ENCODE data around the gene TMEM243.
"Not testable (repeated sequence)": the region's sequence is repeated elsewhere in the genome, so short reads cannot be mapped to it uniquely, and the experiment has no call there.

TMEM243 gene

GRCh38 chr7:87253589-87254087, 34.1 kb upstream of the TMEM243 start:
- no peak for ATAC-seq
- TF ChIP-seq ZFP3 (CRISPR knock-in tag; IDR thresholded peaks at IDR 0.05) = no peak
- TF ChIP-seq ZNF565 (CRISPR knock-in tag; conservative IDR thresholded peaks at IDR 0.05; ENCODE audit: low read depth) = no peak
- TF ChIP-seq POU6F1 (CRISPR knock-in tag; IDR thresholded peaks at IDR 0.05; ENCODE audit: borderline replicate concordance, low read depth) = no peak
- TF ChIP-seq TOX (CRISPR knock-in tag; IDR thresholded peaks at IDR 0.05; ENCODE audit: borderline replicate concordance) = no peak
- TF ChIP-seq ZC3H10 (CRISPR knock-in tag; IDR thresholded peaks at IDR 0.05) = no peak
- no peak for TF ChIP-seq GLIS3 (CRISPR knock-in tag; IDR thresholded peaks at IDR 0.05)
- TF ChIP-seq ARNTL (CRISPR knock-in tag; IDR thresholded peaks at IDR 0.05; ENCODE audit: borderline replicate concordance, low read depth) = no peak
- no peak for TF ChIP-seq PATZ1 (CRISPR knock-in tag; IDR thresholded peaks at IDR 0.05; ENCODE audit: borderline replicate concordance)
- no peak for TF ChIP-seq CREB5 (CRISPR knock-in tag; IDR thresholded peaks at IDR 0.05; ENCODE audit: low read depth)
- TF ChIP-seq SNAI2 (CRISPR knock-in tag; IDR thresholded peaks at IDR 0.05) = no peak
- TF ChIP-seq RARB (CRISPR knock-in tag; IDR thresholded peaks at IDR 0.05) = no peak
- TF ChIP-seq PPARA (CRISPR knock-in tag; IDR thresholded peaks at IDR 0.05; ENCODE audit: borderline replicate concordance) = no peak
- no peak for TF ChIP-seq TSHZ2 (CRISPR knock-in tag; IDR thresholded peaks at IDR 0.05)

GRCh38 chr7:87245671-87246070, 26.1 kb upstream of the TMEM243 start:
- ATAC-seq = not testable (repeated sequence)

GRCh38 chr7:87238464-87239051, 19.0 kb upstream of the TMEM243 start:
- ATAC-seq = not testable (repeated sequence)

GRCh38 chr7:87234949-87235348, 15.4 kb upstream of the TMEM243 start:
- no peak for TF ChIP-seq ARNTL (CRISPR knock-in tag; IDR thresholded peaks at IDR 0.05; ENCODE audit: borderline replicate concordance, low read depth)
- ATAC-seq = no peak

- no peak for TF ChIP-seq RARB (CRISPR knock-in tag; IDR thresholded peaks at IDR 0.05)
- no peak for ATAC-seq
Measured at GRCh38 chr7:87231711-87232110, 12.2 kb upstream of the TMEM243 start.

- TF ChIP-seq ZFP30 (CRISPR knock-in tag; IDR thresholded peaks at IDR 0.05) (no peak), TSHZ2 (CRISPR knock-in tag; IDR thresholded peaks at IDR 0.05) (peak; percentile 35; the same call in 1 of the 2 replicates)
- ATAC-seq = no peak; the same call in 2 of the 3 replicates
Measured at GRCh38 chr7:87231258-87231657, 11.7 kb upstream of the TMEM243 start.

All from SK-N-SH treated with all-trans-retinoic acid at 6 μM for 48 hours (cell line).